Measurements from ENCODE around the gene STAT6. TPM values are rescaled to one million over a fixed set of nuclear protein-coding genes. Genes with fewer than 3 reads are reported as not detected.

STAT6 gene
- polyA plus RNA-seq, 2 of the 4 experiments (the other 2 are of a cell fraction): 58.8 to 59.0 TPM

- Histone ChIP-seq H3K27ac (peak overlapping the region; percentile 96 to 100), H3K4me3 (peak overlapping the region; percentile 89), H3K4me2 (peak overlapping the region; percentile 99), H3K4me1 (peaks cover 19% of the 10 kb centered on the region), H3K9me3 (no peaks in the 10 kb centered on the region)
- FAIRE-seq: no peak
- 3% methylated on average over 23 of the region's 37 CpGs for WGBS (ENCODE audit: missing lambda C conversion rate)
- ATAC-seq: peak; percentile 55 to 69
- ChIA-PET POLR2A (interaction anchor here (0.6 to 6.8 kb wide), 11 partner anchors 9 to 458 kb away, joined by 3 to 143 read pairs (median 5); partner anchors contain the start of genes BAZ2A, NACA, NEMP1 and STAT6), CTCF (interaction anchor here (1.0 to 18.3 kb wide), 4 partner anchors 9 to 26 kb away, joined by 4 to 330 read pairs (median 80); partner anchors contain the start of genes NEMP1 and STAT6)
- TF ChIP-seq, protein P1, sequence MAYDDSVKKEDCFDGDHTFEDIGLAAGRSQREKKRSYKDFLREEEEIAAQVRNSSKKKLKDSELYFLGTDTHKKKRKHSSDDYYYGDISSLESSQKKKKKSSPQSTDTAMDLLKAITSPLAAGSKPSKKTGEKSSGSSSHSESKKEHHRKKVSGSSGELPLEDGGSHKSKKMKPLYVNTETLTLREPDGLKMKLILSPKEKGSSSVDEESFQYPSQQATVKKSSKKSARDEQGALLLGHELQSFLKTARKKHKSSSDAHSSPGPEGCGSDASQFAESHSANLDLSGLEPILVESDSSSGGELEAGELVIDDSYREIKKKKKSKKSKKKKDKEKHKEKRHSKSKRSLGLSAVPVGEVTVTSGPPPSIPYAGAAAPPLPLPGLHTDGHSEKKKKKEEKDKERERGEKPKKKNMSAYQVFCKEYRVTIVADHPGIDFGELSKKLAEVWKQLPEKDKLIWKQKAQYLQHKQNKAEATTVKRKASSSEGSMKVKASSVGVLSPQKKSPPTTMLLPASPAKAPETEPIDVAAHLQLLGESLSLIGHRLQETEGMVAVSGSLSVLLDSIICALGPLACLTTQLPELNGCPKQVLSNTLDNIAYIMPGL (CRISPR knock-in tag; IDR thresholded peaks at IDR 0.05; ENCODE audit: borderline replicate concordance): no peak
- TF ChIP-seq MAFK (IDR thresholded peaks at IDR 0.05; ENCODE audit: partially characterized antibody) (no peak), POLR2A (IDR thresholded peaks at IDR 0.05; ENCODE audit: low read length) (peak; percentile 39), MYC (IDR thresholded peaks at IDR 0.05; ENCODE audit: borderline replicate concordance, low read length) (0 out of 2 replicates have a peak, but pooled peaks have one; percentile 2), FOXS1 (CRISPR knock-in tag; IDR thresholded peaks at IDR 0.05) (0 out of 2 replicates have a peak, but pooled peaks have one; percentile 8), JUN (IDR thresholded peaks at IDR 0.05) (peak; percentile 39 to 42; a peak in 2 of 5 replicates), BHLHE40 (IDR thresholded peaks at IDR 0.05; ENCODE audit: low read depth, low read length) (peak; percentile 40; the same call in 1 of the 2 replicates), HES2 (IDR thresholded peaks at IDR 0.05) (no peak), FOSL2 (IDR thresholded peaks at IDR 0.05) (no peak), FOSL2 (CRISPR knock-in tag; IDR thresholded peaks at IDR 0.05) (peak; percentile 46), TFCP2L1 (CRISPR knock-in tag; IDR thresholded peaks at IDR 0.05) (0 out of 2 replicates have a peak, but pooled peaks have one; percentile 30)
- TF ChIP-seq, protein P2, sequence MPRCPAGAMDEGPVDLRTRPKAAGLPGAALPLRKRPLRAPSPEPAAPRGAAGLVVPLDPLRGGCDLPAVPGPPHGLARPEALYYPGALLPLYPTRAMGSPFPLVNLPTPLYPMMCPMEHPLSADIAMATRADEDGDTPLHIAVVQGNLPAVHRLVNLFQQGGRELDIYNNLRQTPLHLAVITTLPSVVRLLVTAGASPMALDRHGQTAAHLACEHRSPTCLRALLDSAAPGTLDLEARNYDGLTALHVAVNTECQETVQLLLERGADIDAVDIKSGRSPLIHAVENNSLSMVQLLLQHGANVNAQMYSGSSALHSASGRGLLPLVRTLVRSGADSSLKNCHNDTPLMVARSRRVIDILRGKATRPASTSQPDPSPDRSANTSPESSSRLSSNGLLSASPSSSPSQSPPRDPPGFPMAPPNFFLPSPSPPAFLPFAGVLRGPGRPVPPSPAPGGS (IDR thresholded peaks at IDR 0.05): 0 out of 3 replicates have a peak, but pooled peaks have one; percentile 9
- DNase-seq (ENCODE audit: low read depth in 1 of 2, low spot score in 1 of 2): peak; percentile 78 to 94
Measured at GRCh38 chr12:57087691-57088353, 23.3 kb downstream of the STAT6 start.

GRCh38 chr12:57087010-57087690 is 24.0 kb downstream of the STAT6 start:
- peak; percentile 49 to 75 for ATAC-seq
- Histone ChIP-seq H3K4me2 (peak overlapping the region; percentile 99), H3K4me3 (peak overlapping the region; percentile 89), H3K9me3 (no peaks in the 10 kb centered on the region), H3K4me1 (peaks cover 19% of the 10 kb centered on the region), H3K27ac (peak overlapping the region; percentile 96 to 100)
- 2% methylated on average over 25 of the region's 52 CpGs for WGBS (ENCODE audit: missing lambda C conversion rate)
- TF ChIP-seq POLR2AphosphoS2 (conservative IDR thresholded peaks at IDR 0.05; ENCODE audit: low read length) (no peak), MAX (IDR thresholded peaks at IDR 0.05) (peak; percentile 49; the same call in 1 of the 2 replicates), MYC (IDR thresholded peaks at IDR 0.05; ENCODE audit: borderline replicate concordance, low read length) (peak; percentile 64; the same call in 1 of the 2 replicates), POLR2A (IDR thresholded peaks at IDR 0.05; ENCODE audit: low read length) (peak; percentile 23; the same call in 1 of the 2 replicates), PHF8 (IDR thresholded peaks at IDR 0.05; ENCODE audit: borderline replicate concordance, low read depth) (peak; percentile 17; the same call in 1 of the 2 replicates), JUN (IDR thresholded peaks at IDR 0.05) (peak; percentile 59 to 63; a peak in 4 of 5 replicates), MAZ (IDR thresholded peaks at IDR 0.05; ENCODE audit: borderline replicate concordance, low read depth, low read length) (0 out of 2 replicates have a peak, but pooled peaks have one; percentile 78), SREBF2 (IDR thresholded peaks at IDR 0.05) (no peak)
- TF ChIP-seq, protein P3, sequence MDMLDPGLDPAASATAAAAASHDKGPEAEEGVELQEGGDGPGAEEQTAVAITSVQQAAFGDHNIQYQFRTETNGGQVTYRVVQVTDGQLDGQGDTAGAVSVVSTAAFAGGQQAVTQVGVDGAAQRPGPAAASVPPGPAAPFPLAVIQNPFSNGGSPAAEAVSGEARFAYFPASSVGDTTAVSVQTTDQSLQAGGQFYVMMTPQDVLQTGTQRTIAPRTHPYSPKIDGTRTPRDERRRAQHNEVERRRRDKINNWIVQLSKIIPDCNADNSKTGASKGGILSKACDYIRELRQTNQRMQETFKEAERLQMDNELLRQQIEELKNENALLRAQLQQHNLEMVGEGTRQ (IDR thresholded peaks at IDR 0.05): 0 out of 2 replicates have a peak, but pooled peaks have one; percentile 6
- TF ChIP-seq, protein P2 (IDR thresholded peaks at IDR 0.05): 0 out of 3 replicates have a peak, but pooled peaks have one; percentile 11
- DNase-seq (ENCODE audit: low read depth in 1 of 2, low spot score in 1 of 2): peak; percentile 80 to 89
- FAIRE-seq: no peak
- ChIA-PET CTCF (interaction anchor here (0.8 to 18.3 kb wide), 9 partner anchors 8 to 655 kb away, joined by 3 to 330 read pairs (median 4); partner anchors contain the start of genes NEMP1 and STAT6), POLR2A (interaction anchor here (0.6 to 6.8 kb wide), 11 partner anchors 9 to 362 kb away, joined by 3 to 143 read pairs (median 5); partner anchors contain the start of genes NACA, NEMP1 and STAT6)

Measured in A549 (cell line).